Astrocyte of the hippocampus (primary cell): ENCODE data around the gene SLC35B2.

Source experiments
- DNase-seq: peaks from one replicate; pipeline ENCODE4 v3.0.0; 2011; ENCODE audit warnings: low read depth, low spot score

Gene SLC35B2, protein sequence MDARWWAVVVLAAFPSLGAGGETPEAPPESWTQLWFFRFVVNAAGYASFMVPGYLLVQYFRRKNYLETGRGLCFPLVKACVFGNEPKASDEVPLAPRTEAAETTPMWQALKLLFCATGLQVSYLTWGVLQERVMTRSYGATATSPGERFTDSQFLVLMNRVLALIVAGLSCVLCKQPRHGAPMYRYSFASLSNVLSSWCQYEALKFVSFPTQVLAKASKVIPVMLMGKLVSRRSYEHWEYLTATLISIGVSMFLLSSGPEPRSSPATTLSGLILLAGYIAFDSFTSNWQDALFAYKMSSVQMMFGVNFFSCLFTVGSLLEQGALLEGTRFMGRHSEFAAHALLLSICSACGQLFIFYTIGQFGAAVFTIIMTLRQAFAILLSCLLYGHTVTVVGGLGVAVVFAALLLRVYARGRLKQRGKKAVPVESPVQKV

DNA sequence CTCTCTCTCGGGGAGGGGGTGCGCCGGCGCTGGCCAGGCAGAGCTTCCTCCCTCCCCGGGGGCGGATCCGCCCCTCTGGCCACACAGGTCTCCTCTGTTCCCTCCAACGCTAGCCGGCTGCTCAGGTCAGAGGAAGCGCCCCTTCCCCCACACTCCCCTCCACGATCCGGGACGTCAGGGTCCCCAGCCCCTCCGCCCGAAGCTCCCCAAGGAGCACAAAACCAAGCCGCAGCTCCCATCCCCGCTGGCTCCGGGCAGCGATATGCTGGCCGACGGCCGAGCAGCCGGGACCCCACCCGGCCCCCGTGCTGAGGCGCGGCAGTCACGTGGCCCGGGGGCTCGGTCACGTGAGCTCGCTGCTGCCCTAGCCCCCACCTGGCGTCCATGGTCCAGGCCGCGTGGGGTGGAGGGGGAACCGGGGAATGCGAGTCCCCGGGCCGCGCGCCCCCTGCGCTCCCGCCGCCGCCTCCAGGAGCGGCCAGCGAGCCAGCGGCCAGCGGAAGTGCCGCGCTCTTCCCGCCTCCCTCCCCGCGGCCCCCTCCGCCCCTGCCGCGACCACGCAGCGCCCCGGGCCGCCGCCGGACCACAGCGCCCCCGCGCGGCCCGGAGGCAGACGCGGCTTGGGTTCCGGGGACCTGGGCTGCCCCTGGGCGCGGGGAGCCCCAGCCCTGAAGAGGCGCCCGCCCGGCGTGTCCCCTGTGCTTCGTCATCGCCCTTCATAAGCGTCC is at the start of gene SLC35B2:
Gene SLC35B2, minus strand, starts transcription at position 504 of the 728 bp plus-strand sequence. Its CDS starts 118 bp downstream, at position 386.
- DNase-seq: peak; percentile 92

DNA sequence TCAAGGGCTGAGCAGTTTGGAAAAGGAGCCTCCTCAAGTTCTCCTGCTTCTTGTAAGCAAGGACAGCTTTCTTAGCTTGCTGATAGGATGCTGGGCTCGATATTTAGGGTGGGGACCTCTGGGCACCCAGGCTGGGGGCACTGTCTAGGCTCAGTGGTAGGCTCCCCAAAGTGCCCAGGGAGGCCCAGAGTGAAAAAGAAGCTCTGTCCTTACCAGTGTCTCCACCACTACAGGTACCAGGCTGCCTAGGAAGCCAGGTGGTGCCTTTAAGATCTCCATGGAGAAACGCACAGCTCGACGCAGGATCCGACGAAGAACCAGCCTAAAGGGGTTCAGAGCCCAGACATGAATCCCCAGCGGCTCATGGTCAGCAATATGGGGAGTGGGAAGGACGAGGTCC is 49.4 kb upstream of the SLC35B2 start:
- no peak for DNase-seq

DNA sequence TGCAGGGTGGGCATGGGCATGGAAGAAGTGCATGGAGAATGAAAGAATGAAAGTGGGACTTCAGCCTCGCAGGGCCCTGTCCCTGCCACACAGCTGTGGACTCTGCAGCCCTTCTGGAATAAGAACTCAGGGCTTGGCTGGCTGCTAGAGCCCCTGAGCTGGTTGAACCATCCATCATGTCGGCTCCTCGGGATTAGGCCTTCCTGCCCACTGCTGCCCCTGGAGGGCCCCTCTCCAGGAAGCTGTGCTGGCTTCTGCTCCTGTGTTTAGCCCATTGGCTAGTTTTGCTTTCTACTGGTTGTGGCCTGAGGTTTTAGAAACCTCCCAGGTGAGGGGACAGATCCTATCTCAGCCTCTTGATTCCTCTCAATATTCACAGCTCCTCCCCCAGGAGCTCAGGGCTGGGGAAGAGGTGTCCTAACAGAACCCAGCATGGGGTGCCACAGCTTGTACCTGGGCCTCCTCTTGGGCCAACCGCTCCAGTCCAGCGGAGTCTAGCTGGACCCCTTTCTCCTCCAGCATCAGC is 47.9 kb upstream of the SLC35B2 start:
- no peak for DNase-seq

DNA sequence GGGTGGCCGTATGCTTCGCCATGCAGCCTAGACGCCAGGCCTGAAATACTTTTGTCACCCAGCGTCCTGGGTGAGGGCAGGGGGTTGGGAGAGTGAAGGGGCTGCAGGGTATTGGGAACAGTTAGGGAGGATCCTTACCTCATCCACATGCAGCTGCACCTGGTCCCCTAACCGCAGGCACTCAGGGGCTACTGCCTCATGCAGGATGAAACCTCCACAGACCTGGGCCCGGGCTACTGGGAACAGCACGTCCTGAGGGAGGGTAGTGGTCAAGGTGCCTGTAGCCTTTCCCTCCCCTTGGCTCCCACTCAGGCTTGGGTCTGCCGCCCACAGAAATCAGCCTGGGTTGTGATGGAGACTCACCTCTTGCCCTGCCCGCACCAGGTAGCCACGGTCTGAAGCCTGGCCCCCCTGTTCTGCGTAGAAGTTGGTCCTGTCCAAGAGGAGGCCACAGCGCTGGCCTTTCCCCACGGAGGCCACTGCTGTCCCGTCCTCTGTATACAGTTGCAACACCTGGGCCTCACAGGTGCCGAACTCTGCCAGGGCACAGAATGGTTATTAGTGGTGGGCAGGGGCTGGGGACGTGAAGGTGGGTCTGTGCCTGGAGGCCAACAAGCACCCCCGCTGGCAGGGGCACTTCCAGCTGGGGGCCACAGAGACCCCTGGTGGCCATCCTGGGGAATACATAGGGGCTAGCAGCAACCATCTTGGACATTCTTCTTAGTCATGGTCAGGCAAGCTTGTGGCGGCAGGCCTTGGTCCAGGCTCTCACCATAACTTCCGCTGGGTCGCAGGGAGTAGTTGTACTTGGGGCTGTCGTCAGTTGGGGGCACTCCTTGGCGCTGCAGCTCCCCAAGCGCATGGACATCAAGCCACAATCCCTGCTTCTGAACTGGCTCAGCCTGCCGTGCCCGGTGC is 47.2 kb upstream of the SLC35B2 start:
- DNase-seq: peak; percentile 59

DNA sequence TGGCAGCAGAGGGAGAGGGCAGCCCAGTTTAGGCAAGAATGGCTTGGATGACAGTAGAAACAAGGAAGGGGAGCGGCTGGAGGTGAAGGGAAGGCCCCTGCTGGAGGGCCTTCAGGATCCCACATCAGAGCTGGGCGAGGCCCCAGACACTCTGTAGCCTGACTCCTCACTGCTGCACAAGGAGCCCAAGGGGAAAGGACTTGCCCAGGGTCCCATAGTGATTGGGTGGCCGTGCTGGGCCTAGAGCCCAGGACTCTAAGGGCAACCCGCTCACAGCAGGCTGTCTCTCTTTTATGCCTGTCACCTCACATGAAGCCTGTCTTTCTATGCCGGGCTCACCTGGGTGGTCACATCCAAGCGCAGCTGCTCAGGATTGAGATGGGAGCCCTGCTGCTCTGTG is 46.5 kb upstream of the SLC35B2 start:
- DNase-seq: no peak

DNA sequence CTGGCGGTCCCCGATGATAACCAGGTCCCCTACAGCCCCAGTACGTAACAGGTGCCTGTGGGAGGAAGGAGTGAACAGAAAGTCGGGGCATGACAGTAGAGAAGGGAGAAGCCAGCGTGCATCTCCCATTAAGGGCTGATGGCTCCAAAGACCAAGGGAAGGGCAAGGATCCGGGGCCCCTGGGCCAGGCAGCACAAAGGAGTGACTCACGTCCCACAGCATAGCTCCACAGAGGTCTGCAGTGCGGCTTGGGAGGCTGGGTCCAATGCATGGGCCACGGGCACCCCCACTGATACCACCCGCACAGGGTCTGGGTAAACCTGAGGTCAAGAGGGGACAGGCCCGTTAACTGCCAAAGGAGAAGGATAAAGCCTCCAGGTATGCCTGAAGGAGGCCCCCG is 45.5 kb upstream of the SLC35B2 start:
- no peak for DNase-seq

DNA sequence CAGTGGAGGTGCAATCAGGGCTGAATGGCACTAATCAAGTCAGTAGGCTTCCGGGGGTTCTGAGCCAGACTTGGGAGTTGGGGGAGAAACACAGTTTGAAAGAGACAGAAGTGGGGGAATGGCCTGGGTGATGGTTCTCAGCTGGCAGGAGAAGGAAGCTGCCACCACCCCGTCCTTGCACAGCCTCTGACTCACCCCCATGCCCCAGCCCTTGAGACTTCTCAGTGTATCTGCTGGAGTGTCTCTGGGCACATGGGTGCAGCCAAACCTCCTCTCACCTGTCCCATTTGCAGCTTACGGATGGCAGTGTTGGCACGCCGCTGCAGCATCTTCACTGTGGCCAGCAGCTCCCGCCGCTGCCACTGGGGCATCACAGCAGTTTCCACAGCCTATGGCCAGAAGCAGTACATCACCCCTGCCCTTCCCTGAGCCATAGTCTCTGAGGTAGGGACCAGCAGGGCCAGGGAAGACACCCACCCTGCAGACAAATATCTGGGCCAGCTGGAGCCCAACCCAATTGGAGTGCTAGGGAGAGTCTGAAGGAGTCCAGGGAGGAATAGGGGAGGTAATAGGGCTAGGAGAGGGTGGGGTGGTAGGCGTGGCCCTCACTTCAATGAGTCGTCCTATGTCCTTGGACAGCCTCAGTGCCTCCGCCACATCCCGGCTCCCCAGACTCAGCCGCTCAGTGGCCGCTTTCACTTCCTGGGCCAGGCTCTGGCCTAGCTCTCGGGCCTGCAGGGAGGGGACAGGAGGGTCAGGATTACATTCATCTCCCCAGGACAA is 44.6 kb upstream of the SLC35B2 start:
- DNase-seq: no peak

DNA sequence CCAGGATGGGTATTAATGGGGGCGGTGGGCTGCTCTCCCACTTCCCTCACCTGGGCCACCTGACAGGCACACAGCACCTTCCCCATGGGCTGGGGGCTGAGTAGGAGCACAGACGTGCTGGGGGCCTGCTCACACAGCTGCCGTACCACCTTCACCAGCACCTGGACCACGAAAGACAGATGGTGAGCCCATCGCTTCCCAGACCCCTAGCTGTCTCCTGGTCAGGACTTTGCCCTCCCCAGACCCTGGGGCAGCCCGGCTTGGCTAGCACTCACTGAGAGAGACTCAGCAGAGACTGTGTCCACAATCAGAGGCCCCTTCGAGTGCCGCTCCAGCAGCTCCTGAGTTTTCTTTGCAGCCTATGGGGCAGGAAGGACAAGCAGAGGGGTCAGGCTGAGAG is 43.8 kb upstream of the SLC35B2 start:
- no peak for DNase-seq

DNA sequence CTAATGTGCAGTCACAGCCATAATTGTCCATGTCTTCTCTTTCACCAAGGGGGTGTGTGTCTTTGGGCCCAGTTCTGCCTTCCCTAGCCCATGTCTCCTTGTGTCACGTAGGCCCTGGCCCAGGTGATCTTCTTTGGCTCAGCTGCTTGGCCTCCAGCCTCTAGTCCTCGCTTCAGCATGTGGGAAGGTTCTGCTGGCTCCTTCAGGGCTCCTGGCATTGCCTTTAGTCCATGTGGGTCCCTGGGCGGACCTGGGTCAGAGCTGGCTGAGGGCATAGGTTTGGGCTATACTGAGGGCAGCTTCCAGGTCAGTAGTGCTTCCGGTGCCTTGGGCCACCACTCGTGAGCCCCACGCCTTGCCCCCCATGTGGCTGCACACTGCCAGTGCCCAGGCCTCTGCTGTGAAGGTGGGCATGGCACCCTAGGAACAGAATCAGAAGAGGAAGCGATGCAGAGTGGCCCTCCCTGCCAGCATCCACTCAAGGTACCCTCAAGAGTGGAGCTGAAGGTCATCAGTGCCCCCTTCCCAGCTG is 43.0 kb upstream of the SLC35B2 start:
- DNase-seq: no peak

DNA sequence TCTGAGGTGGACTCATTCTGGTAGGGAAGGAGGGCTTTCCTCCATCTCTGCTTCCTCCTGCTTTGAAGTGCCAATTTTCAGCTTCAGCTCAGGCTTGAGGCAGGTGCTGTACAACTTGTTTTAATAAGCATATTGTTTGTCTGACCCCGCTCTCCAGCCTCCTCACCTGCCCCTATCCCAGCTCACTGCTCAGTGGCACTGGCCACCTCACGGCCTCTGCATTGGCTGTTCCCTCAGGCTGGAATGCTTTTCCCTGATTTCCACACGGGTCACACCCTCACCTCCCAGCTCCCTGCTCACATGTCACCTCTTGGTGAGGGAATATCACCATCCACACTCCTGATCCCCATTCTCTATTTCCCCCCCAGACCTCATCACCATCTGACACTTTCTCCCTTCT is 41.5 kb upstream of the SLC35B2 start:
- no peak for DNase-seq

DNA sequence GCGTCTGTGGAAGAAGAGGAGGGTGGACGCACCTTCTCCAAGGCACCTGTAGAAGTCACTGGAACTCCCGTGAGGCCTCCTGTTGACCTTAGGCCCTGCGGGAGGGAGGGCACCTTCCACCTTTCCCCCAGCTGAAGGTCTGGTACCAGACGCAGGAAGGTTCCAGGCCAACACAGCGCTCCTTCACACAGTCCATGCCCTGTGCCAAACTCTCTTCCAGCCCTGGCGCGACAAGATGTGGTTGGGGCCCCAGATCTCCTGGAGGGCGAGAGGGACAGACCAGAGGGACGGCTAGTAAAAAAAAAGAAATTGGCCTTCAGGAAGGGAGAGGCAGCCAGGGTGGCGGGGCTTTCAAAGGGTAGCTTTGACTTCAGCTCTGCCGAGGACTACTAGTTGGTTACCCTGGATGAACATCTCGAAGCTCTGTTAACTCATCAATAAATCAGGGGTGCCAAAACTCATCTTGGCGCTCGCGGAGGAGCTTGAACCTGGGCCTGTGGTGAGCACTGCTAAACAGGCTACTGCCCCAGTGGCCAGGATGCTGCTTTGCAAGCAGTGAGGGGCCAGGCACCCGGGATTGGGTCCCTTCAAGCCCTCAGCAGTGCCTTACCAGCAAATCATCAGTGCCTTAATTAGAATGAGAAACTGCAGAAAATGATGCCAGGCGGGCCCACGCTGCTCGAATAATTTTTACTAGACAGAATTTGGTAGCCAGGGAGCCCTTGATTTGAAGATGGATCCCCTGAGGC is 40.9 kb upstream of the SLC35B2 start:
- DNase-seq: no peak

DNA sequence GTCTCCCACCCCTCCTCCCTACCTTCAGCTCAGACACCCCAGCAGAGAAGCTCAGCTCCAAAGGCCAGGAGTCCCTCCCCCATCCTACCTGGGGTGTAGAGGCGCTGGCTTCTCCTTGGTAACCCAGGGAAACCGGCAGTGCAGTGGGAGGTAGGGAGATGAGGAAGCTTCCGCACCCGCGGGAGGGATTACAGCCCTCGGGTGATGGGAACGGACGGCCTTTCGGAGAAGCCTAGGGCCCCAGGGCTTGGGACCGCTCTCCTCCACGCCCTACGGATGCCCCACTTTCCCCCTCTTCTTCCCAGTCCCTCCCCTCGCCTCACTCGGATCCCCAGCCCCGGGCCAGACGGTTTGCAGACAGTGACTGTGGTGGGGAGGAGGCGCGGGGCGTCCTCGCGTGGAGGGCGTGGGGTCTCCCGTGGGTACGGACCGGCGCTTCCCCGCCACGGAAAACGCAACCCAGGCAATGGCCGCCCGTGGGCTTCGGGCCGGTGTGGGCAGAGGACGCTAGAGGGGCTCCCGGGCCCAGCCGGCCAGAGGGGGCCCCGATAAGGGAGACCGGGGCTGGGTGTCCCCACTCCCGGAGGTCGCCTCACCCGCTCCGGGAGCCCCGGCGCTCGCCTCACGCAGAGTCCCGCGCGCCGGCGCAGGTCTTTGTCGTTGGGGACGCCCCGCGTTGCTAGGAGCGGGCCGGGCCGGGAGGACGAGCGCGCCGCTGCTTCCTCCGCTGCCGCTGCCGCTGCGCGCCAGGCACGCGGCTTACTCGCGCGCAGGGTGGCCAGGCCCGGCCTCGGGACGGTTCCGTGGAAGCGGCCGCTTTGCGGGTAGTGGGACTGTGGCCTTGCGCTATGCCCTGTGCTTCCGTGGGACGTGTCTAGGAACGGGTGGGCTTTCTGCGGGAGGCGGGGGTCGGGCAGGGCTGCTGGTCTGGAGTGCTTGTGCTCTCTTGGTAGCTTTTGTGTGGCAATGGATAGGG is 40.0 kb upstream of the SLC35B2 start:
- DNase-seq: peak; percentile 67

DNA sequence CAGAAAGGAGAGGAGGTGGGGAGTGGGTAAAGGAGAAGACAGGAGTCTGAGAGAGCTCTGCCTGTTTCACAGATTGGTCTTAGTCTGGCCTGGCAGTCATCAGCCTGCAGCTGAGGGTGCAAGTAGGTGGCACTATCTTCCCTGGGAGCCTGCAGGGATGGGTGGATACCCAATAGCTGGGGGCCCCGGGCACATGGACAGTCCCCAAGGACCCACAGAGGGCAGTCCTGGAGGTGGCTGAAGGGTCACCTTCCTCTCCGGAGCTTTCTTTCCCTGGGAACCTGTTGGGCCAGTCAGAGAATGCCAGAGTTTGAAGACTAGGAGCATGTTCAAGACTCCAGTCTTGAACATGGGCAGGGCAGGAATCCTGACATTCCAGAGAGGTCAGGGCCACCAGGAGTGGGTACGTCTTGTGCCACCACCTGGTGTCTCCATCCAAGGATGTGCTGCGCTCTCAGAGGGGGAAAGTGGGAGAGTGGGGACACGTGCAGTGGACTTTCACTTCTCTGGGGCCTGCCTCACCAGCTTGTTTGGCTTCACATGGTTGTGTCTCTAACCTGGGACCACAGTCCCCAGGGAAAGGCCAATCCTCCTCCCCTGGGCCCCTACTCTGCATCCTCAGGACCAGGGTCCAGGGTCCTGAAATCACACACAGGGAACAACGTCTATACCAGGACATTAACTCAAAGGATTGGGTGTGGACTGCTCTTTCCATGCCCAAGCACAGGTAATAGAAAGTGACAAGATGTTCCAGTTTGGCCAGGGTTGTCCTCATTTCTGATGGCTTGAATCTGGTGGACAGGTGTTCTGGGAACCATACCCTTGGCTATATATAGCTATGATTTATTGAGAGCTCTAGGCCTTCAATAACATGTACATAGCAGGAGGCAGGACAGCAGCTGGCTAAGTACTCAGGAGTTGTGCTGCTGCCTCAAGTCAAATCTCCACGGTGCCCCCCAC is 37.8 kb upstream of the SLC35B2 start:
- no peak for DNase-seq

DNA sequence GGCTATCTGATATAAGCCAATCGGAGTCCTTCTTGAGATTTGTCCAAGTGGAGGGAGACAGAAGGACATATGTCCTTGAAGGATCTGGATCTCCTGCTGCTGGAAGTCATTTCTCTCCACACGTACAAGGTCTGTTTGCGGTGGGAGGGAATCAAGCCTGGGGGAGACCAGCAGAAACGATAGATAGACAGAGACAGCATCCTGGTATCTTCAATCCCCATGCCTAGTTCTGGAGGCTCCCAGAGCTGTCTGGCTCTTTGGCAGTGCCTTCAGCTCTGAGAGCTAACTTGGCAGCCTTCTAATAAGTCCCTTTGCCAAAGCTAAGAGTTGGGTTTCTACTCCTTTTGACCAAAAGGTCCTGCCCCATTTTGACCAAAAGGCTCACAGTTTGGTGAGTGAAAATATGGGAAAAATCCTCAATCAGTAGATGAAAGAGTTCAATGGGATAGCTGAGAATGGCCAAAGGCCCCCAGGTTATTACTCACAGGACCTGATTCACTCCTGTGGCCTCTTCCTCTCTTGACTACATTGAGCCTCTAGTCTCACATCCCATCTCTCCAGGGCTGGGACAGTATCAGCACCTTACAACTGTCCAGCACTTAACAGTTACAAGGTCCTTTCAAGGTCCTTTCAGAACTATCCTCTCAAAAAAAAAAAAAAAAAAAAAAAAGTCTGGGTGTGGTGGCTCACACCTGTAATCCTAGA is 35.5 kb upstream of the SLC35B2 start:
- DNase-seq: no peak

DNA sequence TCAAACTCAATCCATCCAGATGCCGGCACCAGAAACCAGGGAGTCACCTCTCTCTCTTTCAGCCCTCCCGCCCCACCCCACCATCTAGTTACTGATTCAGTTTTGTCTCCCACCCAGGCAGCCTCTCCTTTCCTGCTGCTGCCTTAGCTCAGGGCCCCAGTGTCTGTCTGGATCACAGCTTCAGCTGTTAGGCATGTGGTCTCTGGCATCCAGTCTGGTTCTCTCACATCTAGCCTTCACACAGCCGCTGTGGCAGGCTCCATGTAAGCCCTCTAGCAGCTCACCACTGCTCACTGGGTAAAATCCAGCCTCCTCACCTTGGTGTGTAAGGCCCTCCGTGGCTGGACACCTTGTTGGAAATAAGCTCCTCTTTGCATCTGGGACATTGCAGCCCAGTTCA is 34.5 kb upstream of the SLC35B2 start:
- DNase-seq: no peak

DNA sequence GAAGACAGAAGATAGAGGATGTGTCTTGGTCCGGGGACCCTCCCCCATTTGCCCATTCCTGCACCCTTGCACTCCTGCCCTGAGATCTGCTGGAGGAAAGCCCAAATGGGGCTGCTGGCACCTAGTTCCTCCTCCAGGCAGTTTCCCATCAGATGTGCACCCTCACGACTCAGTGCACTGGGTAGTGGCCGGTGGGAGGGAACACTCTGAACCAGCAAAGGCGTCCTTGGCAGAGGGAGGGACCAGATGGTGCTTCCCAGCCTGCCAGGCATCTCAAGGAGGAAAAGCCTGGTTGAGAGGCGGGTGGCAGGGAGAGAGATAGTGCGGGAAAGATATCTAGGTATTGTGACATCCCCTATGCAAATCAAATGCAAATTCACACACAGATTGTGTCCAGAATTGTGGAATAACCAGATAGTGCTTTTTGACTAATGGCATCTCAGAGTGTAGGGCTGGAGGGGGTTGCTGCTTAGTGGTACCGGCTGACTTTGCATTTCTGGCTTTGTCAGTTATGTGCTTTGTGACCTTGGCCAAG is 32.5 kb upstream of the SLC35B2 start:
- DNase-seq: no peak

DNA sequence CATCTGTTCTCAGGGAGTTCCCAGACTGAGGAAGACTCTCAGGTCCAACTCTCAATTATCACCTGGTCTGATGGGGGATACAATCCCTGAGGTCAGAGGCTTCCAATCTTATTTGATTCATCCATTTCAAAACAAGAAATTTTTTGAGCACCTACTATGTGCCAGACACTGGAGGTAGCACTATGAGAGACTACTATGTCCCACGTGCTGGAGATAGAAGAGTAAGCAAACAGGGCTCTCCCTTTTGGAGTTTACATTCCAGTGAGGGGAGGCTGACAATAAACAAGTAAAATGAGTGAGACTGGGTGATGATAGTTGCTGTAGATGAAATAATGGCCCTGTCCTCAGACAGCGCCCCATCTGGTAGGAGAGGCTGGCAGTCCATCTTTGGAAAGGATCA is 29.4 kb upstream of the SLC35B2 start:
- no peak for DNase-seq
